Measurements from ENCODE around the gene DCAKD. TPM values are rescaled to one million over a fixed set of nuclear protein-coding genes. Genes with fewer than 3 reads are reported as not detected.
A peak's percentile ranks its signal among the peaks of the same experiment; 100 is the strongest.

DCAKD gene
- total RNA-seq, 4 donors from 2014 or later, result 47.7 to 53.2 (median 49.5) TPM

- DNase-seq (ENCODE audit: low spot score in 2 of 2), result no peak
- H3K9me3 ChIP-seq, result no peaks in the 10 kb centered on the region
- H3K4me1 ChIP-seq, result peaks cover 0 to 81% (median 41%) of the 10 kb centered on the region in 4 donors
- no peaks in the 10 kb centered on the region for H3K27me3 ChIP-seq
- peak overlapping the region in 2 of 4 donors; percentile 91 to 95 for H3K27ac ChIP-seq
- H3K4me3 ChIP-seq, result no peak overlapping the region
- TF ChIP-seq EP300 (IDR thresholded peaks at IDR 0.05) (no peak), POLR2A (IDR thresholded peaks at IDR 0.05) (no peak)
- TF ChIP-seq, protein P1, sequence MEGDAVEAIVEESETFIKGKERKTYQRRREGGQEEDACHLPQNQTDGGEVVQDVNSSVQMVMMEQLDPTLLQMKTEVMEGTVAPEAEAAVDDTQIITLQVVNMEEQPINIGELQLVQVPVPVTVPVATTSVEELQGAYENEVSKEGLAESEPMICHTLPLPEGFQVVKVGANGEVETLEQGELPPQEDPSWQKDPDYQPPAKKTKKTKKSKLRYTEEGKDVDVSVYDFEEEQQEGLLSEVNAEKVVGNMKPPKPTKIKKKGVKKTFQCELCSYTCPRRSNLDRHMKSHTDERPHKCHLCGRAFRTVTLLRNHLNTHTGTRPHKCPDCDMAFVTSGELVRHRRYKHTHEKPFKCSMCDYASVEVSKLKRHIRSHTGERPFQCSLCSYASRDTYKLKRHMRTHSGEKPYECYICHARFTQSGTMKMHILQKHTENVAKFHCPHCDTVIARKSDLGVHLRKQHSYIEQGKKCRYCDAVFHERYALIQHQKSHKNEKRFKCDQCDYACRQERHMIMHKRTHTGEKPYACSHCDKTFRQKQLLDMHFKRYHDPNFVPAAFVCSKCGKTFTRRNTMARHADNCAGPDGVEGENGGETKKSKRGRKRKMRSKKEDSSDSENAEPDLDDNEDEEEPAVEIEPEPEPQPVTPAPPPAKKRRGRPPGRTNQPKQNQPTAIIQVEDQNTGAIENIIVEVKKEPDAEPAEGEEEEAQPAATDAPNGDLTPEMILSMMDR (IDR thresholded peaks at IDR 0.05), result peak; percentile 30 to 34 (median 31)
- H3K36me3 ChIP-seq, result peaks cover 0 to 83% (median 38%) of the 10 kb centered on the region in 3 donors
- WGBS, 2 donors, result 54 to 68% methylated on average over 3 of the region's 3 CpGs
Measured at GRCh38 chr17:45096141-45096540, 44.7 kb upstream of the DCAKD start.

DNA sequence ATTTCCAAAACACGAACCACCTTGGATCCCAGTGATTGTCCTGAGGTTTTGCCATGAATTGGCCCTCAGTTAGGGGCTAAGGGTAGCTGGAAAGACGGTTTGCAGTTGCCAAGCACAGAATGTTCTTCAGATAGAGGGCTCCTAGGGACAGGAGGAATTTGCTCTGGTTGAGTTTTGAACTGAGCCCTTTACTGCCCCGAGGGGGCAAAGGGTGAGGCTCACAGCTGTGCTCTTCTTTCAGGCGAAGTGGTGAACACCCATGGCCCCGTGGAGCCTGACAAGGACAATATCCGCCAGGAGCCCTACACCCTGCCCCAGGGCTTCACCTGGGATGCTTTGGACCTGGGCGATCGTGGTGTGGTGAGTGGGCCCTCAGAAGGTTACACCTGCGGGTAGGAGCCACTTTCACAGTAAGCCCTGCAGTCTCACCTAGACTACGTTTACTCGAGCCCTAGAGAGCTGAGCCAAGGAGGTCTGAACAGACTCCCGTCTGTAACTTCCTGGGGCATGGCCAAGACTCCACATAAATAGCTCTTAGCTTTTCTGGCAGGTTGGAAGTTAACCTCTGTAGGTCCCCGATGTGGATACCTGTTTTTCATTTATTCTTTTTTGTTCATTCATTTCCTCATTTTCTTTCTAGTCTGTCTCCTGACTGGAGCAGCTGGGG is 42.1 kb upstream of the DCAKD start:
- Histone ChIP-seq H3K4me1 (peaks cover 0 to 78% (median 39%) of the 10 kb centered on the region in 4 donors), H3K4me3 (no peak overlapping the region)
- 33 to 40% methylated on average over 13 of the region's 13 CpGs for WGBS, 2 donors

DNA sequence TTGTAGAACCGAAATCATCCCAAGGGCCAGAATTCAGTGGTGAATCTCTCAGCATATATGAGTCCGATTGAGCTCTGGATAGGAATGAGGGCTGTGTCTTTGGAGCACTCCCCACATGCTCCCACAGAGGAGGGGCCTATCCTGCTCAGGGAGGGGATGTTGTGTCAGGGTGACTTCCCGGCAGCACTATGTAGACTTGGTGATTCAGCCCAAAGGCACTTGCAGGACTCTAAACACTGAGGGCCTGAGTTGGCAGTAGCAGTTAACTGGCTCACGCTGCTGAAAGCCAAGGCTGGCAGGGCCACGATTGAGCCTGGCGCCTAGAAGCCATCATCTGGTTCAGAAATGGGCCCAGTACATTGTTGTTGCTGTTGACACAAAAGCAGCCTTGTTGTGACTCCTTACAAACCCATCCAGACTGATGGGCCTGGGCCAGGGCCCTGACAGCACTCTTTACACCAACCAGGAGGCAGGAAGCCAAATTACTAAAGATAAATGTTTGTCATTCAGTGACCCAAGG is 41.5 kb upstream of the DCAKD start:
- WGBS, 2 donors, result 19 to 33% methylated on average over 5 to 6 of the region's 6 CpGs
- Histone ChIP-seq H3K27ac (peak overlapping the region; percentile 66 to 95 (median 86)), H3K27me3 (no peaks in the 10 kb centered on the region), H3K4me3 (no peak overlapping the region), H3K36me3 (peaks cover 2 to 87% (median 25%) of the 10 kb centered on the region in 3 donors), H3K9me3 (no peaks in the 10 kb centered on the region), H3K4me1 (peaks cover 0 to 72% (median 33%) of the 10 kb centered on the region in 4 donors)
- DNase-seq (ENCODE audit: low spot score in 2 of 2), result peak; percentile 78 to 82
- TF ChIP-seq POLR2A (IDR thresholded peaks at IDR 0.05) (no peak), EP300 (IDR thresholded peaks at IDR 0.05) (peak; percentile 51 to 91)

More for the DNA sequence above, 42.1 kb upstream of the DCAKD start:
- DNase-seq (ENCODE audit: low spot score in 2 of 2), result peak; percentile 58 to 65
- Histone ChIP-seq H3K27ac (peak overlapping the region; percentile 66 to 95 (median 86)), H3K36me3 (peaks cover 2 to 87% (median 31%) of the 10 kb centered on the region in 3 donors), H3K27me3 (no peaks in the 10 kb centered on the region), H3K9me3 (no peaks in the 10 kb centered on the region)
- no peak for TF ChIP-seq POLR2A (IDR thresholded peaks at IDR 0.05)
- TF ChIP-seq, protein P1 (IDR thresholded peaks at IDR 0.05), result no peak
- peak in 1 of 2 donors; percentile 92 for TF ChIP-seq EP300 (IDR thresholded peaks at IDR 0.05)

- no peaks in the 10 kb centered on the region for H3K9me3 ChIP-seq
- H3K36me3 ChIP-seq, result peaks cover 2 to 87% (median 18%) of the 10 kb centered on the region in 3 donors
- no peak overlapping the region for H3K4me3 ChIP-seq
- WGBS, 2 donors, result 87 to 89% methylated on average over 10 of the region's 11 CpGs
- peak overlapping the region; percentile 64 to 95 (median 78) for H3K27ac ChIP-seq
- H3K27me3 ChIP-seq, result no peaks in the 10 kb centered on the region
- DNase-seq (ENCODE audit: low spot score in 2 of 2), result no peak
- peaks cover 0 to 62% (median 29%) of the 10 kb centered on the region in 4 donors for H3K4me1 ChIP-seq
- TF ChIP-seq POLR2A (IDR thresholded peaks at IDR 0.05) (no peak), EP300 (IDR thresholded peaks at IDR 0.05) (no peak)
- TF ChIP-seq, protein P1 (IDR thresholded peaks at IDR 0.05), result no peak
Measured at GRCh38 chr17:45091778-45092425, 40.5 kb upstream of the DCAKD start.

DNA sequence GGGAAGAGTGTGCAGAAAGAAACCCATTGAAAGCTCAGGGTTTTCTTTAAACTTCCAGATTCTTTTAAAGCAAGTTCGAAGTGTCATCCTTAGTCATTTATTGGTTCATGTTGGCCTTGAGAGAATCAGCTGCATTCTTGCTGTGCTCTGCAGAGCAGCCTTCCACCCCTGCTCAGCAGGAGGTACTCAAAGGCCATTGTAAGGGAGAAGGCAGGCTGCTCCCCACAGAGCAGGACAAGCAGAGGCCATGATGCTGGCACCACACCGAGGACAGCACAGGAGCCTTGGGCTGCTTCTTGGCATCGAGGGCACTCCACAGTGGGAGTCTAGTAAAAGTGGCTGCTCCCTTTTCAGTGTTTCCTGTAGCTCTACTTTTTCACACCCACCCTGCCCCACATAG is 39.3 kb upstream of the DCAKD start:
- TF ChIP-seq, protein P1 (IDR thresholded peaks at IDR 0.05), result no peak
- TF ChIP-seq EP300 (IDR thresholded peaks at IDR 0.05), result no peak
- no peak for TF ChIP-seq POLR2A (IDR thresholded peaks at IDR 0.05)
- Histone ChIP-seq H3K4me1 (peaks cover 0 to 52% (median 29%) of the 10 kb centered on the region in 4 donors), H3K36me3 (peaks cover 2 to 87% (median 20%) of the 10 kb centered on the region in 3 donors), H3K27me3 (no peaks in the 10 kb centered on the region), H3K4me3 (no peak overlapping the region), H3K27ac (peak overlapping the region in 3 of 4 donors; percentile 30 to 95 (median 91)), H3K9me3 (no peaks in the 10 kb centered on the region)
- 77 to 85% methylated on average over 3 of the region's 3 CpGs for WGBS, 2 donors
- no peak for DNase-seq (ENCODE audit: low spot score in 2 of 2)
